K562 (cell line): Measurements from ENCODE around the gene IL4I1. TPM values are rescaled to one million over a fixed set of nuclear protein-coding genes. Genes with fewer than 3 reads are reported as not detected.

Experiments
- ATF1 ChIP-seq, 2 experiments: fragments of 450-650 bp in 1 of 2; IDR thresholded peaks; 2 replicates each; pipeline ENCODE4 v1.6.1; 2016; ENCODE audit warnings: missing compliant biosample characterization in 1 of 2, missing genetic modification characterization in 1 of 2
- ATF7 ChIP-seq: fragments of 450-650 bp; IDR thresholded peaks from 2 replicates; pipeline ENCODE4 v1.7.1; 2014; ENCODE audit warnings: mild to moderate bottlenecking, moderate library complexity
- ETV1 ChIP-seq: fragments of 450-650 bp; conservative IDR thresholded peaks from 2 replicates; pipeline ENCODE4 v1.6.1; 2016; ENCODE audit warnings: missing genetic modification characterization, control low read depth, low read depth, missing compliant biosample characterization
- EZH2 ChIP-seq: IDR thresholded peaks from 2 replicates; pipeline ENCODE4 v1.6.1; 2012; ENCODE audit warnings: low read depth, mild to moderate bottlenecking, inconsistent platforms, low read length, borderline replicate concordance
- GATAD2A ChIP-seq: fragments of 450-650 bp; IDR thresholded peaks from 2 replicates; pipeline ENCODE4 v1.6.1; 2017
- HCFC1 ChIP-seq: IDR thresholded peaks from 2 replicates; pipeline ENCODE4 v1.6.1; 2012; ENCODE audit warnings: low read depth, low read length, improper control_type of control experiment
- HSF4 ChIP-seq: fragments of 250-450 bp; sonication (Bioruptor Pico); IDR thresholded peaks from 2 replicates; pipeline ENCODE4 v2.1.2; 2022; ENCODE audit warnings: mild to moderate bottlenecking, moderate library complexity, borderline replicate concordance
- POLR2B ChIP-seq: fragments of 450-650 bp; IDR thresholded peaks from 2 replicates; pipeline ENCODE4 v1.6.1; 2018; ENCODE audit warnings: low read depth; ENCODE audit not compliant: partially characterized antibody
- SMC3 ChIP-seq: conservative IDR thresholded peaks from 2 replicates; pipeline ENCODE4 v1.6.1; 2011; ENCODE audit warnings: low read depth, low read length, improper control_type of control experiment; ENCODE audit not compliant: insufficient read depth
- XRCC4 ChIP-seq: IDR thresholded peaks from one replicate; pipeline ENCODE4 v1.6.1; 2011; ENCODE audit not compliant: insufficient read depth, insufficient read length; ENCODE audit errors: extremely low read depth
- YBX1 ChIP-seq: fragments of 450-650 bp; IDR thresholded peaks from 2 replicates; pipeline ENCODE4 v1.7.1; 2016; ENCODE audit warnings: mild to moderate bottlenecking
- ZNF311 ChIP-seq: fragments of 250-450 bp; sonication (Bioruptor Pico); IDR thresholded peaks from 2 replicates; pipeline ENCODE4 v1.4.0; 2020; ENCODE audit warnings: mild to moderate bottlenecking, moderate library complexity
- ZNF41 ChIP-seq: fragments of 250-450 bp; sonication (Bioruptor Pico); conservative IDR thresholded peaks from 2 replicates; pipeline ENCODE4 v1.4.0; 2020; ENCODE audit warnings: mild to moderate bottlenecking
- polyA plus RNA-seq, 8 experiments: library from polyadenylated mRNA; depleted of rRNA in 4 of 8; stranded (reverse) in 5 of 8; unstranded in 3 of 8; fragments of >200 nt; fragmentation: Nextera tagmentation in 2 of 8; fragmentation: Illumina TruSeq in 1 of 8; extraction: Ambion mirVana in 2 of 8; extraction: Trizol in 1 of 8; gene quantifications; 2 replicates each; pipeline versions ENCODE4 v1.2.1 to v1.2.3, GENCODE V29; 2011 to 2014; ENCODE audit warnings: inconsistent platforms in 1 of 8, missing spikeins in 1 of 8
- total RNA-seq, 7 experiments: library from RNA; depleted of rRNA in 6 of 7; stranded (reverse); fragments of >200 nt in 6 of 7; fragmentation: Illumina TruSeq in 2 of 7; extraction: Trizol in 2 of 7; gene quantifications; 2 replicates each; pipeline versions ENCODE4 v1.2.1 to v1.2.3, GENCODE V29; 2011 to 2021; ENCODE audit warnings: low replicate concordance in 1 of 7
- TF ChIP-seq, protein P1 (sequence below), 3 experiments: IDR thresholded peaks in 2 of 3; conservative IDR thresholded peaks in 1 of 3; 2 replicates each; pipeline ENCODE4 v1.5.1; 2011 to 2012; ENCODE audit warnings: low read length in 3 of 3, mild to moderate bottlenecking in 3 of 3, control low read depth in 2 of 3, improper control_type of control experiment in 1 of 3, inconsistent platforms in 1 of 3, low read depth in 1 of 3, mixed read lengths in 1 of 3, moderate library complexity in 1 of 3; ENCODE audit not compliant: insufficient read depth in 2 of 3
- TF ChIP-seq, protein P2 (sequence below): fragments of 250-450 bp; sonication (Bioruptor Pico); IDR thresholded peaks from 2 replicates; pipeline ENCODE4 v1.4.0; 2020; ENCODE audit warnings: borderline replicate concordance
- TF ChIP-seq, protein P3 (sequence below): fragments of 450-650 bp; IDR thresholded peaks from 2 replicates; pipeline ENCODE4 v1.6.1; 2017; ENCODE audit warnings: antibody characterized with exemption
- TF ChIP-seq, protein P4 (sequence below): fragments of 450-650 bp; IDR thresholded peaks from 2 replicates; pipeline ENCODE4 v1.6.1; 2016
- TF ChIP-seq, protein P5 (sequence below), 2 experiments: fragments of 250-450 bp in 1 of 2; fragments of 450-650 bp in 1 of 2; sonication (Bioruptor Pico) in 1 of 2; IDR thresholded peaks; 2 replicates each; pipeline versions ENCODE4 v1.6.1 to v1.8.0; 2016 to 2021; ENCODE audit warnings: mild to moderate bottlenecking in 2 of 2, moderate library complexity in 2 of 2, missing compliant biosample characterization in 1 of 2, missing genetic modification characterization in 1 of 2
- TF ChIP-seq, protein P6 (sequence below): fragments of 450-650 bp; IDR thresholded peaks from 2 replicates; pipeline ENCODE4 v1.6.1; 2014; ENCODE audit warnings: low read depth, mild to moderate bottlenecking, moderate library complexity, borderline replicate concordance

Gene IL4I1
- total and polyA plus RNA-seq, 9 of the 15 experiments (the other 6 are each of a cell fraction or from before 2014, with no cell fraction given) = 0.06 to 0.95 (median 0.43) TPM; not detected in 2

DNA sequence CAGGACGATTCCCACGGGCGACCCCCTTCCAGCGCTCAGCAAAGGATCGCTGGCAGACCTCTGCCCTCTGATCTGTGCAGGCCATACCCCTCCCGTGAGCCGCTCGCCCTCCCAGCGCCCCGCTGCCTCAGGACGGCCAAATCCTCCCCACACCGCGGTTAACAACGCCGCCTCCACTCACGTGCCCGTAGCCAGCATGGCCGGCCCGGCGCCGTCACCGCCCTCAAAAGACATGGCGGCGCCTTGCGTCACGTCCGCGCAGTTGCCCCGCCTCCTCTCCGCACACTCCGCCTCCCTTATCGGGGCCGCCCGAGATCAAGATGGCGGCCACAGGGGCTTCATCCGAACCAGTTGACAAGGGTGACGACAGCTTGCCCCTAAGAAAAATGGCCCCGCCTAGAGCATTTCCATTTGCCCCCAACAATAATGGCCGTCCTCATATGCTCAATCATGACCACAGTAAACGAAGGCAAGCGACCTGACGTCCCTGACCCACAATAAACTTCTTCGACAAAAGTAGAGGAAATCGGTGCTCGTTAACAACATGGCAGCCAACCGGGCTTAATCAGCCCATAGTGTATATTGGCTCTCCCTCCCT, 20.2 kb downstream of the IL4I1 start (continued):
- no peak for TF ChIP-seq XRCC4
- no peak for TF ChIP-seq SMC3
- TF ChIP-seq, protein P1, sequence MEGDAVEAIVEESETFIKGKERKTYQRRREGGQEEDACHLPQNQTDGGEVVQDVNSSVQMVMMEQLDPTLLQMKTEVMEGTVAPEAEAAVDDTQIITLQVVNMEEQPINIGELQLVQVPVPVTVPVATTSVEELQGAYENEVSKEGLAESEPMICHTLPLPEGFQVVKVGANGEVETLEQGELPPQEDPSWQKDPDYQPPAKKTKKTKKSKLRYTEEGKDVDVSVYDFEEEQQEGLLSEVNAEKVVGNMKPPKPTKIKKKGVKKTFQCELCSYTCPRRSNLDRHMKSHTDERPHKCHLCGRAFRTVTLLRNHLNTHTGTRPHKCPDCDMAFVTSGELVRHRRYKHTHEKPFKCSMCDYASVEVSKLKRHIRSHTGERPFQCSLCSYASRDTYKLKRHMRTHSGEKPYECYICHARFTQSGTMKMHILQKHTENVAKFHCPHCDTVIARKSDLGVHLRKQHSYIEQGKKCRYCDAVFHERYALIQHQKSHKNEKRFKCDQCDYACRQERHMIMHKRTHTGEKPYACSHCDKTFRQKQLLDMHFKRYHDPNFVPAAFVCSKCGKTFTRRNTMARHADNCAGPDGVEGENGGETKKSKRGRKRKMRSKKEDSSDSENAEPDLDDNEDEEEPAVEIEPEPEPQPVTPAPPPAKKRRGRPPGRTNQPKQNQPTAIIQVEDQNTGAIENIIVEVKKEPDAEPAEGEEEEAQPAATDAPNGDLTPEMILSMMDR (IDR thresholded peaks at IDR 0.05 in 2 of 3, conservative IDR thresholded peaks at IDR 0.05 in 1 of 3; ENCODE audit: insufficient read depth in 2 of 3, low read depth in 1 of 3, low read length in 3 of 3) = no peak
- TF ChIP-seq ATF7 = peak; percentile 88
- TF ChIP-seq, protein P2, sequence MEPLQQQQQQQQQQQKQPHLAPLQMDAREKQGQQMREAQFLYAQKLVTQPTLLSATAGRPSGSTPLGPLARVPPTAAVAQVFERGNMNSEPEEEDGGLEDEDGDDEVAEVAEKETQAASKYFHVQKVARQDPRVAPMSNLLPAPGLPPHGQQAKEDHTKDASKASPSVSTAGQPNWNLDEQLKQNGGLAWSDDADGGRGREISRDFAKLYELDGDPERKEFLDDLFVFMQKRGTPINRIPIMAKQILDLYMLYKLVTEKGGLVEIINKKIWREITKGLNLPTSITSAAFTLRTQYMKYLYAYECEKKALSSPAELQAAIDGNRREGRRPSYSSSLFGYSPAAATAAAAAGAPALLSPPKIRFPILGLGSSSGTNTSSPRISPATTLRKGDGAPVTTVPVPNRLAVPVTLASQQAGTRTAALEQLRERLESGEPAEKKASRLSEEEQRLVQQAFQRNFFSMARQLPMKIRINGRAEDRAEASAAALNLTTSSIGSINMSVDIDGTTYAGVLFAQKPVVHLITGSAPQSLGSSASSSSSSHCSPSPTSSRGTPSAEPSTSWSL (CRISPR knock-in tag) = no peak
- TF ChIP-seq ATF1 (CRISPR knock-in tag; IDR thresholded peaks at IDR 0.05) = 0 out of 2 replicates have a peak, but pooled peaks have one; percentile 58
- TF ChIP-seq ATF1 (tag; IDR thresholded peaks at IDR 0.05) = peak; percentile 97
- TF ChIP-seq, protein P3, sequence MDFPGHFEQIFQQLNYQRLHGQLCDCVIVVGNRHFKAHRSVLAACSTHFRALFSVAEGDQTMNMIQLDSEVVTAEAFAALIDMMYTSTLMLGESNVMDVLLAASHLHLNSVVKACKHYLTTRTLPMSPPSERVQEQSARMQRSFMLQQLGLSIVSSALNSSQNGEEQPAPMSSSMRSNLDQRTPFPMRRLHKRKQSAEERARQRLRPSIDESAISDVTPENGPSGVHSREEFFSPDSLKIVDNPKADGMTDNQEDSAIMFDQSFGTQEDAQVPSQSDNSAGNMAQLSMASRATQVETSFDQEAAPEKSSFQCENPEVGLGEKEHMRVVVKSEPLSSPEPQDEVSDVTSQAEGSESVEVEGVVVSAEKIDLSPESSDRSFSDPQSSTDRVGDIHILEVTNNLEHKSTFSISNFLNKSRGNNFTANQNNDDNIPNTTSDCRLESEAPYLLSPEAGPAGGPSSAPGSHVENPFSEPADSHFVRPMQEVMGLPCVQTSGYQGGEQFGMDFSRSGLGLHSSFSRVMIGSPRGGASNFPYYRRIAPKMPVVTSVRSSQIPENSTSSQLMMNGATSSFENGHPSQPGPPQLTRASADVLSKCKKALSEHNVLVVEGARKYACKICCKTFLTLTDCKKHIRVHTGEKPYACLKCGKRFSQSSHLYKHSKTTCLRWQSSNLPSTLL = no peak
- TF ChIP-seq YBX1 = no peak
- peak; percentile 92 for TF ChIP-seq HCFC1
- no peak for TF ChIP-seq ZNF41 (CRISPR knock-in tag)
- TF ChIP-seq, protein P4, sequence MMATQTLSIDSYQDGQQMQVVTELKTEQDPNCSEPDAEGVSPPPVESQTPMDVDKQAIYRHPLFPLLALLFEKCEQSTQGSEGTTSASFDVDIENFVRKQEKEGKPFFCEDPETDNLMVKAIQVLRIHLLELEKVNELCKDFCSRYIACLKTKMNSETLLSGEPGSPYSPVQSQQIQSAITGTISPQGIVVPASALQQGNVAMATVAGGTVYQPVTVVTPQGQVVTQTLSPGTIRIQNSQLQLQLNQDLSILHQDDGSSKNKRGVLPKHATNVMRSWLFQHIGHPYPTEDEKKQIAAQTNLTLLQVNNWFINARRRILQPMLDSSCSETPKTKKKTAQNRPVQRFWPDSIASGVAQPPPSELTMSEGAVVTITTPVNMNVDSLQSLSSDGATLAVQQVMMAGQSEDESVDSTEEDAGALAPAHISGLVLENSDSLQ = peak; percentile 70
- no peak for TF ChIP-seq HSF4 (CRISPR knock-in tag)
- TF ChIP-seq, protein P5, sequence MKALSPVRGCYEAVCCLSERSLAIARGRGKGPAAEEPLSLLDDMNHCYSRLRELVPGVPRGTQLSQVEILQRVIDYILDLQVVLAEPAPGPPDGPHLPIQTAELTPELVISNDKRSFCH (CRISPR knock-in tag; IDR thresholded peaks at IDR 0.05) = no peak
- TF ChIP-seq, protein P5 (tag; IDR thresholded peaks at IDR 0.05) = no peak; the same call in none of the 2 replicates
- TF ChIP-seq GATAD2A = peak; percentile 60; the same call in 1 of the 2 replicates
- TF ChIP-seq, protein P6, sequence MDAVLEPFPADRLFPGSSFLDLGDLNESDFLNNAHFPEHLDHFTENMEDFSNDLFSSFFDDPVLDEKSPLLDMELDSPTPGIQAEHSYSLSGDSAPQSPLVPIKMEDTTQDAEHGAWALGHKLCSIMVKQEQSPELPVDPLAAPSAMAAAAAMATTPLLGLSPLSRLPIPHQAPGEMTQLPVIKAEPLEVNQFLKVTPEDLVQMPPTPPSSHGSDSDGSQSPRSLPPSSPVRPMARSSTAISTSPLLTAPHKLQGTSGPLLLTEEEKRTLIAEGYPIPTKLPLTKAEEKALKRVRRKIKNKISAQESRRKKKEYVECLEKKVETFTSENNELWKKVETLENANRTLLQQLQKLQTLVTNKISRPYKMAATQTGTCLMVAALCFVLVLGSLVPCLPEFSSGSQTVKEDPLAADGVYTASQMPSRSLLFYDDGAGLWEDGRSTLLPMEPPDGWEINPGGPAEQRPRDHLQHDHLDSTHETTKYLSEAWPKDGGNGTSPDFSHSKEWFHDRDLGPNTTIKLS = peak; percentile 16; the same call in 1 of the 2 replicates
- no peak for TF ChIP-seq POLR2B
- TF ChIP-seq ZNF311 = no peak
- no peak for TF ChIP-seq EZH2
- TF ChIP-seq ETV1 = peak; percentile 43; the same call in 1 of the 2 replicates
